IMR-90 (cell line): ENCODE results near the gene INPP5D. TPM values are rescaled to one million over a fixed set of nuclear protein-coding genes. Genes with fewer than 3 reads are reported as not detected.

Experiments used
- ATAC-seq: fragments of 200-7000 bp; cut with Tn5 transposase; 2 replicates; pipeline ENCODE4 v1.9.1; 2020; ENCODE audit warnings: low read depth, mild to moderate bottlenecking, moderate library complexity
- BruUV-seq: library from RNA; stranded (reverse); fragments of 400-500 nt; replicated peaks from 2 replicates; lab custom pipeline; 2021; lab: Mats Ljungman, UMichigan
- CTCF ChIA-PET: fragments of 300-600 bp; formaldehyde crosslinking; extraction: SDS; loops from one replicate; lab custom pipeline; 2021; ENCODE audit warnings: antibody characterized with exemption; lab: Yijun Ruan, JAX
- POLR2A ChIA-PET: fragments of 300-600 bp; sonication (Branson Sonifier 250); formaldehyde crosslinking; loops from one replicate; lab custom pipeline; 2022; ENCODE audit warnings: antibody characterized with exemption; ENCODE audit not compliant: unreplicated experiment; lab: Charles Lee
- DNase-seq: peaks from one replicate; pipeline ENCODE4 v3.0.0; 2013
- H2AFZ ChIP-seq: replicated peaks from 2 replicates; pipeline ENCODE3; 2013; ENCODE audit warnings: low read length, mild to moderate bottlenecking; ENCODE audit not compliant: poor library complexity
- H2AK5ac ChIP-seq: 2 replicates; pipeline ENCODE4 v1.6.1; 2013; ENCODE audit warnings: low read depth, low read length, inconsistent platforms
- H2AK9ac ChIP-seq: replicated peaks from 2 replicates; pipeline ENCODE3; 2013; ENCODE audit warnings: mild to moderate bottlenecking, low read depth, low read length, moderate library complexity; ENCODE audit not compliant: poor library complexity
- H2BK120ac ChIP-seq: 2 replicates; pipeline ENCODE4 v1.6.1; 2013; ENCODE audit warnings: low read depth, low read length, inconsistent platforms
- H2BK15ac ChIP-seq: 3 replicates; pipeline ENCODE4 v1.6.1; 2013; ENCODE audit warnings: low read depth, low read length, inconsistent platforms
- H2BK20ac ChIP-seq: 2 replicates; pipeline ENCODE4 v1.6.1; 2013; ENCODE audit warnings: low read depth, mild to moderate bottlenecking, inconsistent platforms, low read length, moderate library complexity
- H2BK5ac ChIP-seq: 2 replicates; pipeline ENCODE4 v1.6.1; 2013; ENCODE audit warnings: mild to moderate bottlenecking, low read depth, low read length, inconsistent platforms; ENCODE audit not compliant: poor library complexity, severe bottlenecking
- H3K14ac ChIP-seq: replicated peaks from 2 replicates; pipeline ENCODE4 v1.6.1; 2013; ENCODE audit warnings: low read depth, low read length, inconsistent platforms
- H3K18ac ChIP-seq: 2 replicates; pipeline ENCODE4 v1.6.1; 2013; ENCODE audit warnings: low read depth, low read length, control low read depth
- H3K23ac ChIP-seq: 2 replicates; pipeline ENCODE4 v1.6.1; 2013; ENCODE audit warnings: low read depth, low read length, inconsistent platforms
- H3K27ac ChIP-seq: 2 replicates; pipeline ENCODE4 v1.5.1; 2013; ENCODE audit warnings: mild to moderate bottlenecking, control low read depth, low read length; ENCODE audit not compliant: insufficient read depth
- H3K27me3 ChIP-seq: 2 replicates; pipeline ENCODE4 v1.6.1; 2013; ENCODE audit warnings: low read length; ENCODE audit not compliant: control insufficient read depth, insufficient read depth
- H3K36me3 ChIP-seq: 2 replicates; pipeline ENCODE4 v1.6.1; 2013; ENCODE audit warnings: low read length, mixed read lengths; ENCODE audit not compliant: control insufficient read depth, insufficient read depth
- H3K4ac ChIP-seq: 2 replicates; pipeline ENCODE4 v1.6.1; 2013; ENCODE audit warnings: low read depth, low read length, inconsistent platforms
- H3K4me1 ChIP-seq: 2 replicates; pipeline ENCODE4 v1.6.1; 2013; ENCODE audit warnings: low read length, mixed read lengths; ENCODE audit not compliant: control insufficient read depth, insufficient read depth
- H3K4me2 ChIP-seq: 2 replicates; pipeline ENCODE4 v1.6.1; 2013; ENCODE audit warnings: low read depth, mild to moderate bottlenecking, control low read depth, low read length, moderate library complexity
- H3K4me3 ChIP-seq: 2 replicates; pipeline ENCODE4 v1.5.1; 2013; ENCODE audit warnings: low read depth, mild to moderate bottlenecking, control low read depth, low read length, moderate library complexity; ENCODE audit not compliant: insufficient read depth
- H3K56ac ChIP-seq: 2 replicates; pipeline ENCODE4 v1.6.1; 2013; ENCODE audit warnings: low read length, inconsistent platforms; ENCODE audit not compliant: insufficient read depth; ENCODE audit errors: extremely low read depth
- H3K79me1 ChIP-seq, 2 experiments: 2 replicates each; pipeline ENCODE4 v1.6.1; 2013; ENCODE audit warnings: low read length in 2 of 2, inconsistent platforms in 1 of 2, low read depth in 1 of 2
- H3K9ac ChIP-seq: 2 replicates; pipeline ENCODE4 v1.6.1; 2013; ENCODE audit warnings: low read depth, low read length, control low read depth
- H3K9me1 ChIP-seq: 2 replicates; pipeline ENCODE4 v1.6.1; 2013; ENCODE audit warnings: low read length, inconsistent platforms; ENCODE audit not compliant: insufficient read depth
- H3K9me3 ChIP-seq: 2 replicates; pipeline ENCODE4 v1.6.1; 2013; ENCODE audit warnings: low read length; ENCODE audit not compliant: control insufficient read depth, insufficient read depth
- H4K20me1 ChIP-seq: 2 replicates; pipeline ENCODE4 v1.6.1; 2013; ENCODE audit warnings: low read length, inconsistent platforms; ENCODE audit not compliant: insufficient read depth
- H4K5ac ChIP-seq: 2 replicates; pipeline ENCODE4 v1.6.1; 2013; ENCODE audit warnings: mild to moderate bottlenecking, low read depth, low read length, control low read depth
- H4K8ac ChIP-seq, 2 experiments: 2 replicates each; pipeline ENCODE4 v1.6.1; 2013; ENCODE audit warnings: low read depth in 2 of 2, low read length in 2 of 2, control low read depth in 1 of 2, inconsistent platforms in 1 of 2
- H4K91ac ChIP-seq: 2 replicates; pipeline ENCODE4 v1.6.1; 2013; ENCODE audit warnings: low read depth, low read length, inconsistent platforms; ENCODE audit not compliant: insufficient read depth
- CHD1 ChIP-seq: IDR thresholded peaks from 2 replicates; pipeline ENCODE4 v1.6.1; 2012; ENCODE audit warnings: low read depth, low read length, improper control_type of control experiment
- MXI1 ChIP-seq: IDR thresholded peaks from 2 replicates; pipeline ENCODE4 v1.6.1; 2012; ENCODE audit warnings: low read depth, mild to moderate bottlenecking, low read length, moderate library complexity, borderline replicate concordance
- POLR2A ChIP-seq: IDR thresholded peaks from 2 replicates; pipeline ENCODE4 v1.6.1; 2012; ENCODE audit warnings: mild to moderate bottlenecking, low read depth, low read length
- RCOR1 ChIP-seq: IDR thresholded peaks from 2 replicates; pipeline ENCODE4 v1.6.1; 2012; ENCODE audit warnings: mild to moderate bottlenecking, low read length, improper control_type of control experiment; ENCODE audit not compliant: insufficient replicate concordance
- RFX5 ChIP-seq: IDR thresholded peaks from 2 replicates; pipeline ENCODE4 v1.8.0; 2012; ENCODE audit warnings: low read depth, mild to moderate bottlenecking, low read length, moderate library complexity
- SMC3 ChIP-seq: fragments of 150-350 bp; IDR thresholded peaks from 2 replicates; pipeline ENCODE4 v1.6.1; 2016; ENCODE audit warnings: low read depth, mild to moderate bottlenecking, antibody characterized with exemption, low read length, moderate library complexity
- USF2 ChIP-seq: fragments of 150-350 bp; IDR thresholded peaks from 2 replicates; pipeline ENCODE4 v1.6.1; 2017; ENCODE audit warnings: mild to moderate bottlenecking, antibody characterized with exemption, low read length, low read depth
- WGBS, 2 experiments: methylation state at CpG; one replicate each; pipeline versions ENCODE4 v1.1.5 to v1.1.7; 2013; ENCODE audit warnings: missing lambda C conversion rate in 2 of 2; ENCODE audit not compliant: insufficient read length in 1 of 2; ENCODE audit errors: extremely low coverage in 2 of 2; 5-methylcytosine and 5-hydroxymethylcytosine counted together
- dilution Hi-C: fragments of 300-500 bp; cut with HindIII; formaldehyde crosslinking; loops from one replicate; pipeline ENCODE4 v1.14.3; 2018; ENCODE audit warnings: low sequenced_read_pairs; ENCODE audit not compliant: unreplicated experiment
- in situ Hi-C: fragments of 300-500 bp; cut with MboI; formaldehyde crosslinking; loops from 3 replicates; pipeline ENCODE4 v1.14.3; 2019; ENCODE audit warnings: low sequenced_read_pairs, inconsistent platforms, mixed read lengths
- intact Hi-C: fragments of 100-400 bp; cut with micrococcal nuclease; formaldehyde crosslinking; loops from 2 replicates; pipeline ENCODE4 v1.10.0; 2022
- polyA plus RNA-seq, 3 experiments: library from polyadenylated mRNA; depleted of rRNA; stranded (reverse); fragments of >200 nt; gene quantifications; 2 replicates each; pipeline ENCODE4 v1.2.3, GENCODE V29; 2012; ENCODE audit warnings: low replicate concordance in 1 of 3
- total RNA-seq: library from RNA; depleted of rRNA; stranded (reverse); fragments of >200 nt; gene quantifications from 2 replicates; pipeline ENCODE4 v1.2.3, GENCODE V29; 2012

The INPP5D gene
- total and polyA plus RNA-seq, 2 of the 4 experiments (the other 2 are of a cell fraction): 0.18 to 0.29 TPM

GRCh38 chr2:233111427-233111826 is 51.3 kb downstream of the INPP5D start:
- no peak overlapping the region for H3K4me2 ChIP-seq
- no peak overlapping the region for H2BK5ac ChIP-seq
- DNase-seq (no peak), ATAC-seq (no peak)
- no peak overlapping the region for H4K8ac ChIP-seq
- BruUV-seq: no TSS peak
- no peak overlapping the region for H2AK5ac ChIP-seq
- no peak overlapping the region for H2AK9ac ChIP-seq
- no peak overlapping the region for H3K27ac ChIP-seq
- no peaks in the 10 kb centered on the region for H3K9me3 ChIP-seq
- H3K79me1 ChIP-seq: no peaks in the 10 kb centered on the region
- no peaks in the 10 kb centered on the region for H3K9me1 ChIP-seq
- 83% methylated on average over 4 of the region's 5 CpGs; no CpG with 5 or more reads in 1 of the 2 experiments for WGBS, 2 experiments
- ChIA-PET POLR2A (no interaction called here), CTCF (no interaction called here)
- no peak overlapping the region for H3K18ac ChIP-seq
- in situ Hi-C loops: no loop called here
- no peaks in the 10 kb centered on the region for H3K4me1 ChIP-seq
- H3K4ac ChIP-seq: no peak overlapping the region
- H4K20me1 ChIP-seq: no peaks in the 10 kb centered on the region
- no peak overlapping the region for H2AFZ ChIP-seq
- intact Hi-C loops: no loop called here
- no peak overlapping the region for H2BK120ac ChIP-seq
- H3K4me3 ChIP-seq: no peak overlapping the region
- H3K14ac ChIP-seq: no peak overlapping the region
- no peak overlapping the region for H4K91ac ChIP-seq
- peaks cover 6% of the 10 kb centered on the region for H3K27me3 ChIP-seq
- H3K56ac ChIP-seq: no peak overlapping the region
- H3K9ac ChIP-seq: no peak overlapping the region
- no peak overlapping the region for H4K5ac ChIP-seq
- H2BK20ac ChIP-seq: no peak overlapping the region
- H3K36me3 ChIP-seq: no peaks in the 10 kb centered on the region
- H3K23ac ChIP-seq: no peak overlapping the region
- no peak overlapping the region for H2BK15ac ChIP-seq
- TF ChIP-seq USF2 (no peak), RFX5 (no peak), POLR2A (no peak), RCOR1 (no peak), CHD1 (no peak), SMC3 (no peak), MXI1 (no peak)
- dilution Hi-C loops: no loop called here
